Activated naive CD8-positive, alpha-beta T cell treated with anti-CD3 and anti-CD28 coated beads, Interleukin-2, amount 50 U/mL, for 16 hours (primary cell): ENCODE measurements around the gene DYNC2LI1.
"Not testable (repeated sequence)": the region's sequence is repeated elsewhere in the genome, so short reads cannot be mapped to it uniquely, and the experiment has no call there.

Experiments used
- DNase-seq: peaks from one replicate; pipeline ENCODE4 v3.0.0-alpha.2; 2020; ENCODE audit warnings: low read depth, low spot score

Gene DYNC2LI1

GRCh38 chr2:43773876-43774613 is at the start of gene DYNC2LI1:
Gene DYNC2LI1 (plus strand): TSS chr2:43774039. CDS start chr2:43774139, 100 bp downstream.
- peak; percentile 59 for DNase-seq

- DNase-seq: no peak
Measured at GRCh38 chr2:43724728-43725526, 48.9 kb upstream of the DYNC2LI1 start.

GRCh38 chr2:43725711-43726246 is 48.1 kb upstream of the DYNC2LI1 start:
- no peak for DNase-seq

- not testable (repeated sequence) for DNase-seq
Measured at GRCh38 chr2:43726961-43727633, 46.7 kb upstream of the DYNC2LI1 start.

- DNase-seq: no peak
Measured at GRCh38 chr2:43727634-43728014, 46.2 kb upstream of the DYNC2LI1 start.

GRCh38 chr2:43729491-43730174 is 44.2 kb upstream of the DYNC2LI1 start:
- no peak for DNase-seq

GRCh38 chr2:43731211-43731610 is 42.6 kb upstream of the DYNC2LI1 start:
- DNase-seq: no peak

- no peak for DNase-seq
Measured at GRCh38 chr2:43736637-43737036, 37.2 kb upstream of the DYNC2LI1 start.

- no peak for DNase-seq
Measured at GRCh38 chr2:43737097-43737854, 36.6 kb upstream of the DYNC2LI1 start.

GRCh38 chr2:43737855-43738254 is 36.0 kb upstream of the DYNC2LI1 start:
- DNase-seq: no peak

- no peak for DNase-seq
Measured at GRCh38 chr2:43738257-43738656, 35.6 kb upstream of the DYNC2LI1 start.

GRCh38 chr2:43743706-43744105 is 30.1 kb upstream of the DYNC2LI1 start:
- no peak for DNase-seq

GRCh38 chr2:43745457-43745856 is 28.4 kb upstream of the DYNC2LI1 start:
- DNase-seq: no peak

GRCh38 chr2:43748333-43748732 is 25.5 kb upstream of the DYNC2LI1 start:
- no peak for DNase-seq

GRCh38 chr2:43749583-43749982 is 24.3 kb upstream of the DYNC2LI1 start:
- no peak for DNase-seq

- DNase-seq: no peak
Measured at GRCh38 chr2:43751476-43751990, 22.3 kb upstream of the DYNC2LI1 start.

- DNase-seq: no peak
Measured at GRCh38 chr2:43752302-43752701, 21.5 kb upstream of the DYNC2LI1 start.

- DNase-seq: no peak
Measured at GRCh38 chr2:43754180-43754579, 19.7 kb upstream of the DYNC2LI1 start.

- no peak for DNase-seq
Measured at GRCh38 chr2:43758739-43759138, 15.1 kb upstream of the DYNC2LI1 start.

GRCh38 chr2:43759195-43759594 is 14.6 kb upstream of the DYNC2LI1 start:
- no peak for DNase-seq

- no peak for DNase-seq
Measured at GRCh38 chr2:43762286-43762685, 11.6 kb upstream of the DYNC2LI1 start.
